GM21423 (cell line): ENCODE data around the gene KLK7.

Experiments
- ATAC-seq: cut with Tn5 transposase; IDR thresholded peaks from one replicate; pipeline ENCODE4 v1.9.1; 2021; ENCODE audit warnings: mild to moderate bottlenecking, moderate library complexity; ENCODE audit not compliant: unreplicated experiment

Gene KLK7

GRCh38 chr19:50939596-50939995 lies 44.1 kb downstream of the KLK7 start:
- ATAC-seq = no peak

- ATAC-seq = no peak
Measured at GRCh38 chr19:50933640-50934039, 50.1 kb downstream of the KLK7 start.

- ATAC-seq = no peak
Measured at GRCh38 chr19:50932690-50933083, 51.0 kb downstream of the KLK7 start.

- ATAC-seq = no peak
Measured at GRCh38 chr19:50932018-50932689, 51.6 kb downstream of the KLK7 start.

- no peak for ATAC-seq
Measured at GRCh38 chr19:50931023-50931422, 52.7 kb downstream of the KLK7 start.

- no peak for ATAC-seq
Measured at GRCh38 chr19:50928831-50929230, 54.9 kb downstream of the KLK7 start.
